Choroid plexus epithelial cell (primary cell): ENCODE data around the gene MLXIPL.

ENCODE experiments used
- DNase-seq: peaks from one replicate; pipeline ENCODE4 v3.0.0-alpha.2; 2010; ENCODE audit warnings: low read depth
- H3K4me3 ChIP-seq: 2 replicates; pipeline ENCODE4 v1.5.1; 2011; ENCODE audit warnings: low read depth, mild to moderate bottlenecking, control low read depth, low read length, moderate library complexity
- TF ChIP-seq, protein P1 (sequence below): conservative IDR thresholded peaks from 2 replicates; pipeline ENCODE4 v1.5.1; 2011; ENCODE audit warnings: low read depth, mild to moderate bottlenecking, control low read depth, inconsistent platforms, low read length, moderate library complexity

MLXIPL gene

DNA sequence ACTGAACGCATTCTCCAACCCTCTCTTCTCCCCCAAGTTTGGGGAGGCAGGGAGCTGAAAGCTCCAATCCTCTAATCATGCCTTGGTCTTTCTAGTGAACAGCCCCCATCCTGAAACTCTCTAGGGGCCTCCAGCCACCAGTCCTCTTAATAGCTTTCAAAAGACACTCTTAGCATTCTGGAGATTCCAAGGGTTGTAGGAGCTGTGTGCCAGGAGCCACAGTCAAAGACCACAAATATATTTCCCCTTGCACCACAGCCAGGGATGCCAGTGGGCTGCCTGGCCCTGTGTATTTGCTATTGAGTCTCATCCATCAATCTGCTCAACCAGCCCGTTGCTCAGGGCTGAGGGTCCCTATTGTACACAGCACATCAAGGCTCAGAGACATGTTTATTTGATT is 18.5 kb upstream of the MLXIPL start:
- no peak overlapping the region for H3K4me3 ChIP-seq
- TF ChIP-seq, protein P1, sequence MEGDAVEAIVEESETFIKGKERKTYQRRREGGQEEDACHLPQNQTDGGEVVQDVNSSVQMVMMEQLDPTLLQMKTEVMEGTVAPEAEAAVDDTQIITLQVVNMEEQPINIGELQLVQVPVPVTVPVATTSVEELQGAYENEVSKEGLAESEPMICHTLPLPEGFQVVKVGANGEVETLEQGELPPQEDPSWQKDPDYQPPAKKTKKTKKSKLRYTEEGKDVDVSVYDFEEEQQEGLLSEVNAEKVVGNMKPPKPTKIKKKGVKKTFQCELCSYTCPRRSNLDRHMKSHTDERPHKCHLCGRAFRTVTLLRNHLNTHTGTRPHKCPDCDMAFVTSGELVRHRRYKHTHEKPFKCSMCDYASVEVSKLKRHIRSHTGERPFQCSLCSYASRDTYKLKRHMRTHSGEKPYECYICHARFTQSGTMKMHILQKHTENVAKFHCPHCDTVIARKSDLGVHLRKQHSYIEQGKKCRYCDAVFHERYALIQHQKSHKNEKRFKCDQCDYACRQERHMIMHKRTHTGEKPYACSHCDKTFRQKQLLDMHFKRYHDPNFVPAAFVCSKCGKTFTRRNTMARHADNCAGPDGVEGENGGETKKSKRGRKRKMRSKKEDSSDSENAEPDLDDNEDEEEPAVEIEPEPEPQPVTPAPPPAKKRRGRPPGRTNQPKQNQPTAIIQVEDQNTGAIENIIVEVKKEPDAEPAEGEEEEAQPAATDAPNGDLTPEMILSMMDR, result no peak
- DNase-seq, result no peak

DNA sequence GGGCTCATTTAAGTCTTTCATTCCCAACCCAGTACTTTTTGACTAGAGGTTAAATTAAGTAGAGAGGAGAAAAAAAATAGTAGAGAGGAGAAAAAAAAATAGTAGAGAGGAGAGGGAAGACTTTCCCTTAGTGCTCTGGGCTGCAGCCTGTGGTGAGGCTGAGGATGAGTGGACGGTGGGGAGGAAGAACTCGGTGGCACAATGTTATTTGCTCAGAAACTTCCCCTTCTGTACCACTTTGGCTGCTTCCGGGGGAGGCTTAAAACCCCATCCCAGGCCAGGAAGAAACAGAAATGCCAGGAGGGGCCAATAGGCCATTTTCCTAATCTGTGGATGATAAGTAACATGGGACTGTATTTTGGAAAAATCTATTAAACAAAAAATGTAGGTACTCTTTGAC is 14.6 kb upstream of the MLXIPL start:
- DNase-seq, result no peak
- TF ChIP-seq, protein P1, result no peak
- H3K4me3 ChIP-seq, result no peak overlapping the region

DNA sequence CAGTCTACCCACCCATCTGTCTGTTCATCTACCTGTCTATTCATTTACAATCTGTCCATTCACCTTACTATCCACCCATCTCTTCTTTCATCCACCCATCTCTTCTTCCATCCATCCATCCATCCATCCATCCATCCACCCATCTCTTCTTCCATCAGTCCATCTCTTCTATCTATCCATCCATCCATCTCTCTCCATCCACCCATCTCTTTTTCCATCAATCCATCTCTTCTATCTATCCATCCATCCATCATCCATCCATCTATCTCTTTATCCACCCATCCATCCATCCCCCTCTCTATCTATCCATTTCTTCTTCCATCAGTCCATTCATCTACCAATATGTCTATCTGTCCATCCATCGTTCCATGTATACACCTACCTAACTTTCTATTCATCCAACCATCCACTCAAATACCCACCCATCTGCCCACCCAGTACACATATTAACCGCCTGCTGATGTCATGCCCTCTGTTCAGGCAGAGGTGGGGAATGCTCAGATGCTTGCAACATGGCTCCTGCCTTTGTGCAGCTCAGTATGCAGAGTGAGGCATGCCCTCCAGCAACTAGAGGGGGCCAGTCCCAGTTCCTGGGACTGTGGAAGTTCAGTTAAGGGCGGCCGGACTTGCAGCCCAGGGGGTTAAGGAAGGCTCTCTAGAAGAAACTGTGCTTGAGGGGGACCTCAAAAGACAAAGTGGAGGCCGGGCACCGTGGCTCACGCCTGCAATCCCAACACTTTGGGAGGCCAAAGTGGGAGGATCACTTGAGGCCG is 11.3 kb upstream of the MLXIPL start:
- H3K4me3 ChIP-seq, result no peak overlapping the region
- TF ChIP-seq, protein P1, result no peak
- no peak for DNase-seq

DNA sequence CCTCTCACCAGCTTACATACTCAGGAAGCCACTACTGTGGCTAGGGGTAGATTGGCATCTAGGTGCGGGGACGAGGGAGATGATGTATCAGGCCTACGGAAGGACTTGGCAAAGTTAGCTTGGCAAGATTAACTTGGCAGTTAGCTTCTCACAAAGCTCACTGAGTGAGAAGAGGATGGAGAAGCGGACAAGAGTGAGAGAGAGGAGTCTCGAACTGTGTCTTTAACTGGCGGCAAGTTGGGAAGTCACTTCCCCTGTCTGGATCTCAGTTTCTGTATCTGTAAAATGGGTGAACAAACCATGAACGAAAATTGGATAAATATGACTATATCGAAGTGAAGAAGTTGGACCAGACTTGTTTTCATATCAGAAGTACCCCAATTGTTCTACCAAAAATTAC is 9.5 kb upstream of the MLXIPL start:
- DNase-seq, result no peak
- no peak overlapping the region for H3K4me3 ChIP-seq
- TF ChIP-seq, protein P1, result no peak

DNA sequence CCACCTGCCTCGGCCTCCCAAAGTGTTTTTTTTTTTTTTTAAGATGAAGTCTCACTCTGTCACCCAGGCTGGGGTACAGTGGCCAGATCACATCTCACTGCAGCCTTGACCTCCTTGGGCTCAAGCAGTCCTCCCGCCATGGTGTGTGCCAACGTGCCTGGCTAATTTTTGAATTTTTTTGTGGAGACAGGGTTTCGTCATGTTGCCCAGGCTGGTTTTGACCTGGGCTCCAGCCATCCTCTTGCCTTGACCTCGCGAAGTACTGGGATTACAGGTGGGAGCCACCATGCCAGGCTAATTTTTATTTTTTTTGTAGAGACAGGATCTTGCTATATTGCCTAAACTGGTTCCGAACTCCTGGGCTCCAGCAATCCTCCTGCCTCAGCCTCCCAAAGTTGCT is 9.0 kb upstream of the MLXIPL start:
- no peak overlapping the region for H3K4me3 ChIP-seq
- TF ChIP-seq, protein P1, result no peak
- DNase-seq, result no peak

DNA sequence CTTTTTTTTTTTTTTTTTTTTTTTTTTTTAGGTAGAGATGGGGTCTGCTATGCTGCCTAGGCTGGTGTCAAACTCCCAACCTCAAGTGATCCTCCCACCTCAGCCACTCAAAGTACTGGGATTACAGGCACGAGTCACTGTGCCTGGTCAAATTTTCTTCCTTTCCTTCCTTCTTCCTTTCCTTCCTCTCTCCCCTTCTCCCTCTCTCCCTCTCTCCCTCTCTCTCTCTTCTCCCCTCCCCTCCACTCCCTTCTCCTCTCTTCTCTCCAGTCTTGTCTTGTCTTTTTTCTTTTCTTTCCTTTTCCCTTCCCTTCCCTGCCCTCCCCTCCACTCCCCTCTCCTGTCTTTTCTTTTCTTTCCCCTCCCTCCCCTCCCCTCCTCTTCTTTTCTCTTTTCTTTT is 7.2 kb upstream of the MLXIPL start:
- TF ChIP-seq, protein P1, result no peak
- no peak for DNase-seq
- H3K4me3 ChIP-seq, result no peak overlapping the region

DNA sequence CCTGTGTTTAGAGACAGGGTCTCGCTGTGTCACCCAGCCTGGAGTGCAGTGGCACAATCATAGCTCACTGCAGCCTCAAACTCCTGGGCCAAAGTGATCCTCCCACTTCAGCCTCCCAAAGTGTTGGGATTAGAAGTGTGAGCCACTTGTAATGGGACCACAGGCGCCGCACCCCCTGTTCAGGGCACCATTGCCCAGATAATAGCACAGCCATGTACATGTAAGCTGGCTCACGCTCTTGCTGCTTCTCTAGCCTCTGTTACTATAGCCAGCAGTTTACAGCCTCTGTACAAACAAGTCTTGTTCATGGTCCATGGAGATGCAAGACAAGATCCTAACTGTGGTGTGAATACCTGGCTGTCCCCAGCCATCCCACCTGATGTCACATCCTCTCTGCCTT is 4.2 kb upstream of the MLXIPL start:
- no peak overlapping the region for H3K4me3 ChIP-seq
- TF ChIP-seq, protein P1, result no peak
- no peak for DNase-seq
